ENCODE data around the gene RAB36.
A peak's percentile ranks its signal among the peaks of the same experiment; 100 is the strongest.

Gene RAB36

GRCh38 chr22:23161029-23161428 is 15.8 kb downstream of the RAB36 start:
- DNase-seq, result no peak

GRCh38 chr22:23161574-23161973 is 16.3 kb downstream of the RAB36 start:
- no peak for DNase-seq

- no peak for DNase-seq
These were observed 18.4 kb downstream of the RAB36 start for GRCh38 chr22:23163665-23164064.

- DNase-seq, result no peak
These were observed 18.8 kb downstream of the RAB36 start for GRCh38 chr22:23164091-23164490.

- DNase-seq, result no peak
These were observed 21.0 kb downstream of the RAB36 start for GRCh38 chr22:23166042-23166831.

- no peak for DNase-seq
These were observed 21.8 kb downstream of the RAB36 start for GRCh38 chr22:23166841-23167616.

GRCh38 chr22:23168391-23169042 is 23.2 kb downstream of the RAB36 start:
- no peak for DNase-seq

GRCh38 chr22:23169043-23169406 is 23.7 kb downstream of the RAB36 start:
- no peak for DNase-seq

- no peak for DNase-seq
These were observed 30.8 kb downstream of the RAB36 start for GRCh38 chr22:23175817-23176644.

GRCh38 chr22:23176645-23177027 is 31.4 kb downstream of the RAB36 start:
- no peak for DNase-seq

GRCh38 chr22:23177197-23177596 is 31.9 kb downstream of the RAB36 start:
- no peak for DNase-seq

GRCh38 chr22:23178512-23179254 is 33.4 kb downstream of the RAB36 start:
- DNase-seq, result peak; percentile 63

- DNase-seq, result no peak
These were observed 34.4 kb downstream of the RAB36 start for GRCh38 chr22:23179381-23180299.

- peak; percentile 73 for DNase-seq
These were observed 35.1 kb downstream of the RAB36 start, which contains the start of gene BCR for GRCh38 chr22:23180301-23180892. TSS of gene BCR (plus strand) at chr22:23180509. CDS start at chr22:23180961, 452 bp downstream.

GRCh38 chr22:23180893-23181720 is 35.8 kb downstream of the RAB36 start:
- DNase-seq, result peak; percentile 27

GRCh38 chr22:23181721-23182308 is 36.5 kb downstream of the RAB36 start:
- DNase-seq, result no peak

GRCh38 chr22:23182309-23183060 is 37.2 kb downstream of the RAB36 start:
- DNase-seq, result peak; percentile 81

- DNase-seq, result no peak
These were observed 37.9 kb downstream of the RAB36 start for GRCh38 chr22:23183061-23183698.

All from activated CD4-positive, alpha-beta T cell treated with anti-CD3 and anti-CD28 coated beads, Interleukin-10, Interleukin-2, amounts not matched to agents 100 ng/mL and 50 ng/mL, durations not matched to agents 16 hours and 8 hours (primary cell).